GM21737 (cell line): Measurements from ENCODE around the gene SLC6A12.

Experiments used
- ATAC-seq: cut with Tn5 transposase; IDR thresholded peaks from one replicate; pipeline ENCODE4 v1.9.1; 2021; ENCODE audit warnings: mild to moderate bottlenecking, moderate library complexity; ENCODE audit not compliant: unreplicated experiment

SLC6A12 gene

GRCh38 chr12:180445-180844 is 33.5 kb downstream of the SLC6A12 start:
- ATAC-seq: no peak

GRCh38 chr12:179885-180284 is 34.1 kb downstream of the SLC6A12 start:
- no peak for ATAC-seq

GRCh38 chr12:179131-179884 is 34.6 kb downstream of the SLC6A12 start:
- no peak for ATAC-seq

GRCh38 chr12:178829-179109 is 35.2 kb downstream of the SLC6A12 start:
- no peak for ATAC-seq

GRCh38 chr12:177980-178828 is 35.8 kb downstream of the SLC6A12 start:
- ATAC-seq: no peak

GRCh38 chr12:177336-177979 is 36.5 kb downstream of the SLC6A12 start:
- no peak for ATAC-seq

GRCh38 chr12:176321-177181 is 37.4 kb downstream of the SLC6A12 start:
- ATAC-seq: no peak

- ATAC-seq: no peak
These were observed 38.2 kb downstream of the SLC6A12 start for GRCh38 chr12:175759-176158.

GRCh38 chr12:175250-175649 is 38.7 kb downstream of the SLC6A12 start:
- no peak for ATAC-seq

GRCh38 chr12:174596-174995 is 39.4 kb downstream of the SLC6A12 start:
- ATAC-seq: no peak

- ATAC-seq: no peak
These were observed 39.8 kb downstream of the SLC6A12 start for GRCh38 chr12:174124-174523.

- no peak for ATAC-seq
These were observed 41.2 kb downstream of the SLC6A12 start for GRCh38 chr12:172732-173161.

GRCh38 chr12:171743-172676 is 41.9 kb downstream of the SLC6A12 start:
- no peak for ATAC-seq

- no peak for ATAC-seq
These were observed 42.7 kb downstream of the SLC6A12 start for GRCh38 chr12:171276-171675.

GRCh38 chr12:170371-171225 is 43.4 kb downstream of the SLC6A12 start:
- no peak for ATAC-seq

- no peak for ATAC-seq
These were observed 44.2 kb downstream of the SLC6A12 start for GRCh38 chr12:169528-170370.

- ATAC-seq: no peak
These were observed 45.0 kb downstream of the SLC6A12 start for GRCh38 chr12:168763-169525.
